Breast epithelium (tissue), 3 donors: ENCODE results near the gene MIOX.

Source experiments
- POLR2A ChIP-seq: fragments of 450-650 bp; IDR thresholded peaks from one replicate; pipeline ENCODE4 v1.6.1; 2016; ENCODE audit warnings: antibody characterized with exemption, mild to moderate bottlenecking, moderate library complexity
- POLR2AphosphoS5 ChIP-seq, 3 donors: sonication (generic); formaldehyde crosslinking; IDR thresholded peaks; one replicate each; pipeline ENCODE4 v1.6.1; 2017; ENCODE audit warnings: antibody characterized with exemption in 3 of 3
- TF ChIP-seq, protein P1 (sequence below), 3 donors: fragments of 450-650 bp; IDR thresholded peaks; one replicate each; pipeline ENCODE4 v1.5.1; 2016 to 2017; ENCODE audit warnings: antibody characterized with exemption in 3 of 3, mild to moderate bottlenecking in 3 of 3, moderate library complexity in 3 of 3

- TF ChIP-seq, protein P1, sequence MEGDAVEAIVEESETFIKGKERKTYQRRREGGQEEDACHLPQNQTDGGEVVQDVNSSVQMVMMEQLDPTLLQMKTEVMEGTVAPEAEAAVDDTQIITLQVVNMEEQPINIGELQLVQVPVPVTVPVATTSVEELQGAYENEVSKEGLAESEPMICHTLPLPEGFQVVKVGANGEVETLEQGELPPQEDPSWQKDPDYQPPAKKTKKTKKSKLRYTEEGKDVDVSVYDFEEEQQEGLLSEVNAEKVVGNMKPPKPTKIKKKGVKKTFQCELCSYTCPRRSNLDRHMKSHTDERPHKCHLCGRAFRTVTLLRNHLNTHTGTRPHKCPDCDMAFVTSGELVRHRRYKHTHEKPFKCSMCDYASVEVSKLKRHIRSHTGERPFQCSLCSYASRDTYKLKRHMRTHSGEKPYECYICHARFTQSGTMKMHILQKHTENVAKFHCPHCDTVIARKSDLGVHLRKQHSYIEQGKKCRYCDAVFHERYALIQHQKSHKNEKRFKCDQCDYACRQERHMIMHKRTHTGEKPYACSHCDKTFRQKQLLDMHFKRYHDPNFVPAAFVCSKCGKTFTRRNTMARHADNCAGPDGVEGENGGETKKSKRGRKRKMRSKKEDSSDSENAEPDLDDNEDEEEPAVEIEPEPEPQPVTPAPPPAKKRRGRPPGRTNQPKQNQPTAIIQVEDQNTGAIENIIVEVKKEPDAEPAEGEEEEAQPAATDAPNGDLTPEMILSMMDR (IDR thresholded peaks at IDR 0.05) = no peak
- no peak for TF ChIP-seq POLR2A
- no peak for TF ChIP-seq POLR2AphosphoS5 (IDR thresholded peaks at IDR 0.05)
These were observed 34.3 kb downstream of the MIOX start for GRCh38 chr22:50520826-50521453.
